Measurements from ENCODE around the gene TBC1D5. TPM values are rescaled to one million over a fixed set of nuclear protein-coding genes. Genes with fewer than 3 reads are reported as not detected.

The TBC1D5 gene
- polyA plus RNA-seq, 1 experiment: 44.6 TPM

DNA sequence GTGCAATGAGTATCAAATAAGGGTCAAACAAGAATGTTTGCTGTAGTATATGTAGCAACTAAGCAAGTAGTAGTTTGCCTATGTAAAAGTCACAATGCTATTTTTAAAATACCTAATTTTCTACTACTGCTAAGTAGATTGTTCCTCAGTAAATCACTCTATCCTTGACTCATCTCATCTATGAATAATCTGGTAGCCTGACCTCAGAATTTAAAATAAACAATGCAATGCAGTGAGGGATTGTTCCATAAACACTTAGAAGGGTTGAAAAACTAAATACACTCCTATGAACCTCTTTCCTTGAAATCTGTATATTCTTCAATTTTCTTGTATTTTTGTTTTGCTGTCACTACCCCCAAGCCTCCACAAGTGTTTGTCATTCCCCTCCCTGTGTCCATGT, 253.3 kb downstream of the TBC1D5 start:
- POLR2A ChIA-PET: no interaction called here
- Histone ChIP-seq H3K27ac (ENCODE audit: low read depth, low read length) (no peak overlapping the region), H3K27me3 (ENCODE audit: control insufficient read depth, insufficient read depth, low read length) (no peaks in the 10 kb centered on the region), H3K9me3 (ENCODE audit: control insufficient read depth, insufficient read depth, low read length) (0 out of 2 replicates have a peak, but pooled peaks cover 4% of the 10 kb centered on the region), H3K4me3 (ENCODE audit: low read depth, low read length) (no peak overlapping the region)
- DNase-seq (ENCODE audit: low read depth, low spot score): no peak
- CTCF ChIA-PET: no interaction called here
- TF ChIP-seq, protein P1, sequence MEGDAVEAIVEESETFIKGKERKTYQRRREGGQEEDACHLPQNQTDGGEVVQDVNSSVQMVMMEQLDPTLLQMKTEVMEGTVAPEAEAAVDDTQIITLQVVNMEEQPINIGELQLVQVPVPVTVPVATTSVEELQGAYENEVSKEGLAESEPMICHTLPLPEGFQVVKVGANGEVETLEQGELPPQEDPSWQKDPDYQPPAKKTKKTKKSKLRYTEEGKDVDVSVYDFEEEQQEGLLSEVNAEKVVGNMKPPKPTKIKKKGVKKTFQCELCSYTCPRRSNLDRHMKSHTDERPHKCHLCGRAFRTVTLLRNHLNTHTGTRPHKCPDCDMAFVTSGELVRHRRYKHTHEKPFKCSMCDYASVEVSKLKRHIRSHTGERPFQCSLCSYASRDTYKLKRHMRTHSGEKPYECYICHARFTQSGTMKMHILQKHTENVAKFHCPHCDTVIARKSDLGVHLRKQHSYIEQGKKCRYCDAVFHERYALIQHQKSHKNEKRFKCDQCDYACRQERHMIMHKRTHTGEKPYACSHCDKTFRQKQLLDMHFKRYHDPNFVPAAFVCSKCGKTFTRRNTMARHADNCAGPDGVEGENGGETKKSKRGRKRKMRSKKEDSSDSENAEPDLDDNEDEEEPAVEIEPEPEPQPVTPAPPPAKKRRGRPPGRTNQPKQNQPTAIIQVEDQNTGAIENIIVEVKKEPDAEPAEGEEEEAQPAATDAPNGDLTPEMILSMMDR (IDR thresholded peaks at IDR 0.05; ENCODE audit: low read depth, low read length): no peak

DNA sequence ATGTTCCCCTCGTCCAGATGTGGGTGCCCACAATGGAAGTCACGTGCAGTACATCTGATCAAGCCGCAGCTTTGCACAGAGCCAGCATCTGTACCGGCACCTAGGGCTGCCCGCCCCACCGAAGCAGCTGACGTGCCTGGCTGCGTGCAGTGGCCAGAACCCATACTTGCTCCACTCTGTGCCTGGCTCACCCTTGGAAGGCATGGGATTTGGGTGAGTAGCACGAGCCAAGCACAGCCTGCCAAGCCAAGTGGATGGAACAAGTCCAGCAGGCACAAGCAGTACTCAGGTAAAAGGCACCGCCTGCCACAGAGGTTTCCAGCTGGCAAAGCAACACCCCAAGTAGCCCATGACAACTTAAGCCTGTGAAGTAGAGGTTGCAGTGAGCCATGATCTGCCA, 261.3 kb downstream of the TBC1D5 start:
- POLR2A ChIA-PET: interaction anchor here (0.6 kb wide), 1 partner anchor 28 kb away, joined by 3 read pairs; no protein-coding TSS in a partner anchor
- Histone ChIP-seq H3K4me3 (ENCODE audit: low read depth, low read length) (no peak overlapping the region), H3K27ac (ENCODE audit: low read depth, low read length) (no peak overlapping the region), H3K27me3 (ENCODE audit: control insufficient read depth, insufficient read depth, low read length) (no peaks in the 10 kb centered on the region), H3K9me3 (ENCODE audit: control insufficient read depth, insufficient read depth, low read length) (peaks cover 14% of the 10 kb centered on the region)
- DNase-seq (ENCODE audit: low read depth, low spot score): no peak
- TF ChIP-seq, protein P1 (IDR thresholded peaks at IDR 0.05; ENCODE audit: low read depth, low read length): no peak
- CTCF ChIA-PET: interaction anchor here (0.7 kb wide), 1 partner anchor 360 kb away, joined by 5 read pairs; no protein-coding TSS in a partner anchor

DNA sequence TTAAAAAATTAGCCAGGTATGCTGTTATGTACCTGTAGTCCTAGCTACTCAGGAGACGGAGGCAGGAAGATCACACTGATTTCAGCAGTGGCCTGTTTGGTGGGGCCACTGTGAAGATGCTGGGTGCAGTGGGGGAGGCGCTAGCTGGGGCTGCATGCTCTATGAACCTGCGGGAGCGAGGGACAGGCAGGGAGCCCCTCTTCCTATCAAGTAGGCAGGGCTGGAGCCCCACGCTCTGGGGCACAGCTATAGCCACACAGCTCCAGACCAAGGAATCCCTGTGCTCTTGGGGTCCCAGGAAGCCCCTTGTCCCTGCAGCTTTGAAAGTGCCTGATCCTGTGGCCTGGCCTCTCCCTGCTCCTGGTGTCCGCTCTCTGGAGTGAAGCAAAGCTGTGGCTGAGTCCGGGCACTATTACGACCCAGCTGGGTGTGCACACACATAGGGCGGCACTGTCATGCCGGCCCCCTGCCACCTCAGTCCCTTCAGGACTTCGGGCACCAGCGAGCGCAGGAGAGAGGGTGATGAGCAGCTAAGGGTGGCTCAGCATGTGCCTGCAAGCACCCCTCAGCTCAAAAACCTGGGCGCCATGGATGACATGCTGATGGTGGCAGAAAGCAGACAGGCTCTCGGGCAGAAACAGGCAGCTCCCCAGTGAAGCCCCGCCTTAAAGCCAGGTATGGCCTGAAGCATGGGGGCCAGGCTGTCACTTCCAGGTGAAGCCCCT, 262.6 kb downstream of the TBC1D5 start:
- DNase-seq (ENCODE audit: low read depth, low spot score): no peak
- H3K9me3 ChIP-seq (ENCODE audit: control insufficient read depth, insufficient read depth, low read length): peaks cover 14% of the 10 kb centered on the region
- TF ChIP-seq, protein P1 (IDR thresholded peaks at IDR 0.05; ENCODE audit: low read depth, low read length): no peak
- H3K4me3 ChIP-seq (ENCODE audit: low read depth, low read length): no peak overlapping the region
- POLR2A ChIA-PET: no interaction called here
- CTCF ChIA-PET: no interaction called here
- no peaks in the 10 kb centered on the region for H3K27me3 ChIP-seq (ENCODE audit: control insufficient read depth, insufficient read depth, low read length)
- H3K27ac ChIP-seq (ENCODE audit: low read depth, low read length): no peak overlapping the region

DNA sequence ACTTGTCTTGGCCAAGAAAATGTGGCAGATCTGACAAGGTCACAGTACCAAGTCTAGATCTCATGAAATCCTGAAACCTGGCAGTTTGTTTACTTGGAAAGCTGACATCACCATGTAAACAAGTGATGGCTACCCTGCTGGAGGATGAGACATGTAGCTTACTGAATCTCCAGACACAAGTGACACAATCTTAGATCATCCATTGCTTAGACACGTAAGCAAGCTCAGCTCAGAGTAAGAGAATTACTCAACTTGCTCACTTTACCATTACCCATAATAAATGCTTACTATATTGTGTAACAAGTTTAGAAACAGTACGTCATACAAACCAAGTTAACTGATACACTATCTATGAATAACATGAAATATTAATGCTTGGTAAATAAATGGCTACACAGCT, 263.8 kb downstream of the TBC1D5 start:
- peaks cover 14% of the 10 kb centered on the region for H3K9me3 ChIP-seq (ENCODE audit: control insufficient read depth, insufficient read depth, low read length)
- POLR2A ChIA-PET: interaction anchor here (0.5 to 0.8 kb wide), 2 partner anchors 186 to 264 kb away, joined by 3 to 4 read pairs; partner anchors contain the start of gene TBC1D5
- no peak overlapping the region for H3K4me3 ChIP-seq (ENCODE audit: low read depth, low read length)
- no peaks in the 10 kb centered on the region for H3K27me3 ChIP-seq (ENCODE audit: control insufficient read depth, insufficient read depth, low read length)
- CTCF ChIA-PET: interaction anchor here (1.7 kb wide), 1 partner anchor 362 kb away, joined by 6 read pairs; no protein-coding TSS in a partner anchor
- DNase-seq (ENCODE audit: low read depth, low spot score): peak; percentile 60
- H3K27ac ChIP-seq (ENCODE audit: low read depth, low read length): no peak overlapping the region
- TF ChIP-seq, protein P1 (IDR thresholded peaks at IDR 0.05; ENCODE audit: low read depth, low read length): no peak

DNA sequence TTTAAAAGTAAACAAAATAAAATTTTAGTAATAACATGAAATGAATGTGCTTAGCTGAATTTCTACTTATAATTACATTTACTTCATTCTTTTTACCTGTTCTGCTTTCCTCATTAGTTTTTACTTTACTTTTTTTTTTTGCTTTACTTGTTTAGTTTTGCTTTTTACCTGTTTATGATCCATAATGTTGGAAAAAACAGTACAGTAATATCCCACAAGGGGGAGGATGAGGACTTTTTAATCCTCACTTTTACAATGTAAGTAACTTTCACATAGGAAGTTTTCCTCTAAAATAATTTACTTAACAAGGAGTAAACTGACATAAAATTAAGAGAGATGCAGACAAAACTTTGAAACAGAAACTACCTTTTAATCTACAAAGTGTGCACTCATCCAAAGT, 268.7 kb downstream of the TBC1D5 start:
- DNase-seq (ENCODE audit: low read depth, low spot score): no peak
- POLR2A ChIA-PET: no interaction called here

More for the DNA sequence above, 268.7 kb downstream of the TBC1D5 start:
- Histone ChIP-seq H3K27ac (ENCODE audit: low read depth, low read length) (no peak overlapping the region), H3K9me3 (ENCODE audit: control insufficient read depth, insufficient read depth, low read length) (no peaks in the 10 kb centered on the region), H3K4me3 (ENCODE audit: low read depth, low read length) (no peak overlapping the region), H3K27me3 (ENCODE audit: control insufficient read depth, insufficient read depth, low read length) (no peaks in the 10 kb centered on the region)
- CTCF ChIA-PET: interaction anchor here (0.9 to 3.2 kb wide), 6 partner anchors 13 to 368 kb away, joined by 3 to 38 read pairs (median 4); partner anchors contain the start of gene TBC1D5
- TF ChIP-seq, protein P1 (IDR thresholded peaks at IDR 0.05; ENCODE audit: low read depth, low read length): peak; percentile 42

All from AG04450 (cell line).